Measurements from ENCODE around the gene DHFR.

DHFR gene

DNA sequence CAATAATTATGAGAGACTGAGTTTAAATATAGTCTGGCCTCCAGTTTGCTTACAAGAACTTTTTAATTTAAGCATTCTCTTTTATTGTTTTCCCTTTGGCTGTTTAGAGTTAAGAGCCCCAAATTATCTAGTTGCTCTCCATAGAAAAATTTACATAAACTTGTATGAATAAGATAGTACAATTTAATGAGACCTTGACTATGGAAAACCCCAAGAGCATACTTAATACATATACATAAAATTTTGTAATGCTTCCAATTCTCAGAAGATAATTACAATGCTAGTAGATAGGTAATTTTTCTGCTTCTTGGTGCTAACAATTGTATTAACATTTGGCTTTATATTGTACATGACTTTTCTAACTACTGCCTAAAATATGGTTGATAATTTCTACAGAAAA lies 20.6 kb downstream of the DHFR start:
- no peak overlapping the region for H3K4me3 ChIP-seq (replicated peaks in 1 of 2; ENCODE audit: low read depth in 2 of 2, low read length in 2 of 2)
- TF ChIP-seq, protein P1, sequence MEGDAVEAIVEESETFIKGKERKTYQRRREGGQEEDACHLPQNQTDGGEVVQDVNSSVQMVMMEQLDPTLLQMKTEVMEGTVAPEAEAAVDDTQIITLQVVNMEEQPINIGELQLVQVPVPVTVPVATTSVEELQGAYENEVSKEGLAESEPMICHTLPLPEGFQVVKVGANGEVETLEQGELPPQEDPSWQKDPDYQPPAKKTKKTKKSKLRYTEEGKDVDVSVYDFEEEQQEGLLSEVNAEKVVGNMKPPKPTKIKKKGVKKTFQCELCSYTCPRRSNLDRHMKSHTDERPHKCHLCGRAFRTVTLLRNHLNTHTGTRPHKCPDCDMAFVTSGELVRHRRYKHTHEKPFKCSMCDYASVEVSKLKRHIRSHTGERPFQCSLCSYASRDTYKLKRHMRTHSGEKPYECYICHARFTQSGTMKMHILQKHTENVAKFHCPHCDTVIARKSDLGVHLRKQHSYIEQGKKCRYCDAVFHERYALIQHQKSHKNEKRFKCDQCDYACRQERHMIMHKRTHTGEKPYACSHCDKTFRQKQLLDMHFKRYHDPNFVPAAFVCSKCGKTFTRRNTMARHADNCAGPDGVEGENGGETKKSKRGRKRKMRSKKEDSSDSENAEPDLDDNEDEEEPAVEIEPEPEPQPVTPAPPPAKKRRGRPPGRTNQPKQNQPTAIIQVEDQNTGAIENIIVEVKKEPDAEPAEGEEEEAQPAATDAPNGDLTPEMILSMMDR (IDR thresholded peaks at IDR 0.05; ENCODE audit: low read depth, low read length), result no peak
- no peak for DNase-seq (ENCODE audit: low read depth in 2 of 2)

DNA sequence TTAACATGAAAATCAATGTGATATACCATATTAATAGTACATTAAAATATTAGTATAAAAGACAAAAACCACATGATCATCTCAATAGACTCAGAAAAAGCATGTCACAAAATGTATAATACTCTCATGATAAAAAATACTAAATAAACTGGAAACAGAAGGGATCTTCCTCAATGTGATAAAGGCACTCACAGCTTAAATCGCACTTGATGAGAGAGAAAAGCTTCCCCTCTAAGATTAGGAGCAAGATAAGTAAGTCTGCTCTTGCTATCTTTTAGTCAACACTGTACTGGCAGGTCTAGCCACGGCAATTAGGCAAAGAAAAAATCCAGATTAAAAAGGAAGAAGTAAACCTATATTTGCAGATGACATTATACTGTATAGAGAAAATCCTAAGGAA lies 22.1 kb downstream of the DHFR start:
- no peak for DNase-seq (ENCODE audit: low read depth in 2 of 2)
- TF ChIP-seq, protein P1 (IDR thresholded peaks at IDR 0.05; ENCODE audit: low read depth, low read length), result no peak
- H3K4me3 ChIP-seq (replicated peaks in 1 of 2; ENCODE audit: low read depth in 2 of 2, low read length in 2 of 2), result no peak overlapping the region

DNA sequence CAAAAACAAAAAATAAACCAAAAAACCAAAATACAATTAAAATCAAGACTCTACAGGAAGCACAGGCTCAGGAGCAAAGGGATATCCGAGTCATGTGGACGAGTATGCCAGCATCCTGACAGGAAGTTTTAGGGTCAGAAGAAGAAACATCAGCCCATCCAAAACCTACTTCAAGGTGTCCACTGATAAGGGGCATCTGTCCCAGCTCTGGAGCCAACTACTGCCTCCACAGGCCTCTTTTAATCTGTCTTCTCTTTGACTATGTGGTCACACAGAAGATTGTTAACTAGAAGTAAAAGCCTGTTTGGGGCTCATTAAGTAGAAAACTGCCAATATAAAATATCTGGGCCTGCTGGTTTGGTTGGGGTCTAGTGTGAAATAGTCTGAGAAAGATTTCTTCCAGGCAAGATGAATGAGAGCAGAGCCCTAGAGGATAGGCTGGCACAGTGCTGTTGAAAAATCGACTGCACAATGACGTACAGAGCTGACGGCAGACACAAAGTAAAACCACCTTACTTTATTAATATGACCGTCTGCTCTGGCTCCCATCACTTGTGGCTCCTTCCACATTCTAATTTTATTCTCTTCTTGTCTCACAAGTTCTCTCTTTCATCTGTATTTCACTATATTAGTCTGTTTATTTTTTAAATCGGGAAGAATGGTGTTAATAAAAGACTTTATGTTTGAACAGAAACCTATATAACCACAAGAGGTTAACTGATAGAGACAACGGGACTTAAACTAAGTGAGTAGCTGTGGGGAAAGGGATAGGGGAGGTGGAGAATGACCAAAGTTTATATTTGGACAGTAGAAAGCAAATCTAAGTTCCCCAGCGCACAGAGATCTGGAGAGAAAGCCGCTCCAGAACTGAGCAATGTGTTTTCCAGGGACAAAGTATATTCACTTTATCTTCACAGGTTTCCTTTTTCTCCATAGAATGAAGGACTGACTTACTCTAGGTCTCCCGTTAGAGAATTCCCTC lies 23.2 kb downstream of the DHFR start:
- TF ChIP-seq, protein P1 (IDR thresholded peaks at IDR 0.05; ENCODE audit: low read depth, low read length), result no peak
- H3K4me3 ChIP-seq (replicated peaks in 1 of 2; ENCODE audit: low read depth in 2 of 2, low read length in 2 of 2), result no peak overlapping the region
- DNase-seq (ENCODE audit: low read depth in 2 of 2), result no peak

DNA sequence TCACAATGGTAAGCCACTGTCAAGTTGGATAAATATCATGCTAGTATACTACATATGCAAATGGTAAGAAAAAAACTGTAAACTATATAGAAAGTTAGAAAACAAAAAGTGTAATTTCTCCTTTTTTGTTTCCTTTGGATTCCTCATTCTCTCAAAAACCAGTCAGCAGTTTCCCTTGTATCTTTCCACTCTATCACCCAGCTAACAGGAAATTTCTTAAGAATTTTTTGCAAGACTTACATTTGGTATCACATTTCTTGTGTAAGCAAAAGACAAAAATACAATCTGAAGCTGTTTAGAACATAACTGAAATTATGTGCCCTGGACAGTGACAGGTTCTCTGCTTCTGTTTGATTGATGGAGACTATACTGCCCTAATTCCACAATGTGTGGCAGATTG lies 25.5 kb downstream of the DHFR start:
- DNase-seq (ENCODE audit: low read depth in 2 of 2), result no peak
- no peak overlapping the region for H3K4me3 ChIP-seq (replicated peaks in 1 of 2; ENCODE audit: low read depth in 2 of 2, low read length in 2 of 2)
- TF ChIP-seq, protein P1 (IDR thresholded peaks at IDR 0.05; ENCODE audit: low read depth, low read length), result no peak

DNA sequence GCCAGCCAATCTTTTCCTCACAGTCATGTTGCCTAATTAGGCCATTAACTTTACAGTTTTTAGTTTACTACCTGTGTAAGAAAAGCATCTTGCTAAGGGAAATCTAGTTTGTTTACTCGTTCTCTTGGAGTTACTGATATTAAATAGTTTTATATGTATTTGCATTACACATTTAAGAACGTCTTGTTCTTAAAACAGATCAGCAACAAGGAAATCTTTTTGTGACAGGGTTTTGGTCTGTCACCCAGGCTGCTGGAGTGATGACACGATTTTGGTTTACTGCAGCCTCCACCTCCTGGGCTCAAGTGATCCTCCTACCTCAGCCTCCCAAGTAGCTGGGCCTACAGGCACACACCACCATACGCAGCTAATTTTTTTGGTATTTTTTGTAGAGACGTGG lies 29.6 kb downstream of the DHFR start:
- no peak for DNase-seq (ENCODE audit: low read depth in 2 of 2)
- TF ChIP-seq, protein P1 (IDR thresholded peaks at IDR 0.05; ENCODE audit: low read depth, low read length), result no peak
- no peak overlapping the region for H3K4me3 ChIP-seq (replicated peaks in 1 of 2; ENCODE audit: low read depth in 2 of 2, low read length in 2 of 2)

DNA sequence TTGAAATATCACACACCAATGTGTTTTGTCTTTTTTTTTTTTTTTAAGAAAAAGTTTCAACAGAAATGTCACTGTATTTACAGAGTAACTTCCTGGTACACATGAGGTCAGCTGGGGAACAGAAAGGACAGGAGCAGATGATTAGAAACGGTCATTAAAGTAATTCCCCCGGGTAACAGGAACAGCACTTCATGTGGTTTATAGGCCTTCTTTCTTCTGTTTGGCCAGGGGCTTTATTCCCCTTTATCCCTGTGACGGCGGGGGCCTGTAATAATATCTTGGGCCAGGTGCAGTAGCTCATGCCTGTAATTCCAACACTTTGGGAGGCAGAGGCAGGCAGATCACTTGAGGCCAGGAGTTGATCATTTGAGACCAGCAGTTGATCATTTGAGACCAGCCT lies 30.8 kb downstream of the DHFR start:
- TF ChIP-seq, protein P1 (IDR thresholded peaks at IDR 0.05; ENCODE audit: low read depth, low read length), result no peak
- DNase-seq (ENCODE audit: low read depth in 2 of 2), result no peak
- H3K4me3 ChIP-seq (replicated peaks in 1 of 2; ENCODE audit: low read depth in 2 of 2, low read length in 2 of 2), result no peak overlapping the region
